Neural cell (in vitro differentiated cells): ENCODE data around the gene COL28A1. TPM values are rescaled to one million over a fixed set of nuclear protein-coding genes. Genes with fewer than 3 reads are reported as not detected.

Experiments used
- H2AFZ ChIP-seq: fragments of 200-600, 300-800 bp; sonication (generic), shearing (Covaris generic); 2 replicates; pipeline ENCODE4 v1.6.0; 2014; ENCODE audit warnings: low read depth, mild to moderate bottlenecking, antibody characterized with exemption, low read length, moderate library complexity
- H3F3A ChIP-seq: fragments of 200-600 bp; shearing (Covaris generic); 2 replicates; pipeline ENCODE4 v1.6.1; 2016; ENCODE audit warnings: mild to moderate bottlenecking, moderate library complexity, mixed read lengths, antibody characterized with exemption, low read length; ENCODE audit not compliant: insufficient read depth, poor library complexity, severe bottlenecking
- H3K27ac ChIP-seq: fragments of 200-600, 300-800 bp; sonication (generic), shearing (Covaris generic); 2 replicates; pipeline ENCODE4 v1.5.1; 2014; ENCODE audit warnings: mild to moderate bottlenecking, low read length, moderate library complexity
- H3K27me3 ChIP-seq: fragments of 300-800, 200-600 bp; sonication (generic), shearing (Covaris generic); 2 replicates; pipeline ENCODE4 v1.6.0; 2014; ENCODE audit warnings: mild to moderate bottlenecking, low read depth, low read length, moderate library complexity; ENCODE audit not compliant: insufficient read depth
- H3K36me3 ChIP-seq: fragments of 300-800, 200-600 bp; sonication (generic), shearing (Covaris generic); 2 replicates; pipeline ENCODE4 v1.5.1; 2014; ENCODE audit warnings: mild to moderate bottlenecking, antibody characterized with exemption, low read length, moderate library complexity; ENCODE audit not compliant: insufficient read depth
- H3K4me2 ChIP-seq: fragments of 300-800, 200-600 bp; sonication (generic), shearing (Covaris generic); 2 replicates; pipeline ENCODE4 v1.6.0; 2014; ENCODE audit warnings: mild to moderate bottlenecking, low read length
- H3K4me3 ChIP-seq: fragments of 300-800, 200-600 bp; sonication (generic), shearing (Covaris generic); 2 replicates; pipeline ENCODE4 v1.5.1; 2014; ENCODE audit warnings: mild to moderate bottlenecking, low read length, moderate library complexity
- H3K79me2 ChIP-seq: fragments of 200-600 bp; shearing (Covaris generic); replicated peaks from 2 replicates; pipeline ENCODE4 v1.6.0; 2014; ENCODE audit warnings: mild to moderate bottlenecking, low read length, moderate library complexity; ENCODE audit not compliant: insufficient read depth
- H3K9ac ChIP-seq: fragments of 300-800, 200-600 bp; sonication (generic), shearing (Covaris generic); 2 replicates; pipeline ENCODE4 v1.6.1; 2016; ENCODE audit warnings: mild to moderate bottlenecking, low read length, mixed read lengths
- H3K9me2 ChIP-seq: fragments of 200-600 bp; shearing (Covaris generic); 2 replicates; pipeline ENCODE4 v1.6.1; 2016; ENCODE audit warnings: mild to moderate bottlenecking, low read length, mixed read lengths; ENCODE audit not compliant: insufficient read depth
- H3K9me3 ChIP-seq: fragments of 200-600, 300-800 bp; sonication (generic), shearing (Covaris generic); 2 replicates; pipeline ENCODE4 v1.6.1; 2016; ENCODE audit warnings: mild to moderate bottlenecking, mixed run types, low read length, moderate library complexity, mixed read lengths
- H4K20me1 ChIP-seq: fragments of 200-600 bp; shearing (Covaris generic); 2 replicates; pipeline ENCODE4 v1.6.1; 2016; ENCODE audit warnings: mild to moderate bottlenecking, mixed run types; ENCODE audit not compliant: insufficient read depth
- CTCF ChIP-seq: fragments of 450-650 bp; IDR thresholded peaks from 2 replicates; pipeline ENCODE4 v1.5.1; 2014; ENCODE audit warnings: antibody characterized with exemption, mild to moderate bottlenecking, moderate library complexity; ENCODE audit not compliant: poor library complexity, severe bottlenecking
- EP300 ChIP-seq: fragments of 450-650 bp; conservative IDR thresholded peaks from 2 replicates; pipeline ENCODE4 v1.6.1; 2014; ENCODE audit warnings: antibody characterized with exemption, mild to moderate bottlenecking, moderate library complexity; ENCODE audit not compliant: poor library complexity, severe bottlenecking
- EZH2 ChIP-seq: fragments of 200-600, 300-800 bp; shearing (Covaris generic), sonication (generic); IDR thresholded peaks from 2 replicates; pipeline ENCODE4 v1.6.1; 2014; ENCODE audit warnings: antibody characterized with exemption, low read length, borderline replicate concordance, mild to moderate bottlenecking; ENCODE audit not compliant: insufficient read depth, poor library complexity, severe bottlenecking
- MXI1 ChIP-seq: fragments of 450-650 bp; conservative IDR thresholded peaks from 2 replicates; pipeline ENCODE4 v1.6.1; 2014; ENCODE audit warnings: antibody characterized with exemption, mild to moderate bottlenecking; ENCODE audit not compliant: poor library complexity, severe bottlenecking
- POLR2AphosphoS5 ChIP-seq: IDR thresholded peaks from 2 replicates; pipeline ENCODE4 v1.6.1; 2012
- RAD21 ChIP-seq: fragments of 450-650 bp; conservative IDR thresholded peaks from 2 replicates; pipeline ENCODE4 v1.6.1; 2014; ENCODE audit warnings: antibody characterized with exemption, mild to moderate bottlenecking, moderate library complexity
- REST ChIP-seq: IDR thresholded peaks from 2 replicates; pipeline ENCODE4 v1.6.1; 2012; ENCODE audit warnings: borderline replicate concordance
- SMC3 ChIP-seq: fragments of 450-650 bp; conservative IDR thresholded peaks from 2 replicates; pipeline ENCODE4 v1.6.1; 2014; ENCODE audit warnings: antibody characterized with exemption, mild to moderate bottlenecking, moderate library complexity; ENCODE audit not compliant: poor library complexity
- TAF1 ChIP-seq: IDR thresholded peaks from 2 replicates; pipeline ENCODE4 v1.6.1; 2012; ENCODE audit warnings: low read depth
- polyA plus RNA-seq: library from polyadenylated mRNA; depleted of rRNA; stranded (reverse); fragments of >200 nt; gene quantifications from 2 replicates; pipeline ENCODE4 v1.2.3, GENCODE V29; 2014

Gene COL28A1
- polyA plus RNA-seq, 1 donor from 2014 or later = 1.0 TPM

DNA sequence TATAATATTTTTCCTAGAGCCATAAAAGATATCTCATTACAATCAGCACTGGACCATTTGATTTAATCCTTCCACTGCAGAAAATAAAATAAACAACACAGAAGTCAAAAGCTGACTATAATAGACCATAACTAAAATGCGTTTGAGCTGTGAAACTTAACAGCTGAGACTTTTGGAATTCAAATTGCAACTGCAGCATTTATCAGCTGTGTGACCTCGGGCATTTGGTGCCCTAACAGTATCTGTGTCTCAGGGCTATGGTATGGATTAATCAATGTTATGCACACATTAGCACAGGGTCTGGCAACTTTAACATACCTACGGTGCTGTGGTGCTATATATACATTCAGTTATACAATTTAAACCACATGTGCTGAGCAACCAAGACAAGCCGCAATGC is 160.1 kb downstream of the COL28A1 start:
- Histone ChIP-seq H3K9me2 (no peaks in the 10 kb centered on the region), H3K27ac (no peak overlapping the region), H3K4me2 (no peak overlapping the region), H3K9me3 (no peaks in the 10 kb centered on the region), H3K4me3 (no peak overlapping the region), H3F3A (no peaks in the 10 kb centered on the region), H4K20me1 (no peaks in the 10 kb centered on the region), H3K79me2 (no peaks in the 10 kb centered on the region), H3K9ac (no peak overlapping the region), H3K27me3 (no peaks in the 10 kb centered on the region), H3K36me3 (no peaks in the 10 kb centered on the region), H2AFZ (no peak overlapping the region)
- no peak for TF ChIP-seq SMC3
- TF ChIP-seq CTCF = no peak
- no peak for TF ChIP-seq EZH2
- TF ChIP-seq TAF1 = no peak
- no peak for TF ChIP-seq EP300
- no peak for TF ChIP-seq MXI1
- no peak for TF ChIP-seq REST
- TF ChIP-seq POLR2AphosphoS5 = no peak
- TF ChIP-seq RAD21 = no peak

- Histone ChIP-seq H3K9me3 (no peaks in the 10 kb centered on the region), H3K27me3 (no peaks in the 10 kb centered on the region)
- TF ChIP-seq REST = no peak
- no peak for TF ChIP-seq EZH2
- no peak for TF ChIP-seq RAD21
- no peak for TF ChIP-seq TAF1
- no peak for TF ChIP-seq MXI1
- no peak for TF ChIP-seq EP300
- no peak for TF ChIP-seq POLR2AphosphoS5
- TF ChIP-seq CTCF = no peak
- TF ChIP-seq SMC3 = no peak
Measured at GRCh38 chr7:7370076-7370475, 165.6 kb downstream of the COL28A1 start.

More at GRCh38 chr7:7370076-7370475, 165.6 kb downstream of the COL28A1 start:
- Histone ChIP-seq H3K79me2 (no peaks in the 10 kb centered on the region), H2AFZ (no peak overlapping the region), H3F3A (no peaks in the 10 kb centered on the region), H3K4me3 (no peak overlapping the region), H3K4me2 (no peak overlapping the region), H3K27ac (no peak overlapping the region), H3K36me3 (no peaks in the 10 kb centered on the region), H3K9ac (no peak overlapping the region), H3K9me2 (no peaks in the 10 kb centered on the region), H4K20me1 (no peaks in the 10 kb centered on the region)
